HG03439 (cell line): Measurements from ENCODE around the gene CDC14C.

Experiments used
- ATAC-seq: cut with Tn5 transposase; IDR thresholded peaks from one replicate; pipeline ENCODE4 v1.9.1; 2021; ENCODE audit warnings: mild to moderate bottlenecking, moderate library complexity; ENCODE audit not compliant: unreplicated experiment

The CDC14C gene

DNA sequence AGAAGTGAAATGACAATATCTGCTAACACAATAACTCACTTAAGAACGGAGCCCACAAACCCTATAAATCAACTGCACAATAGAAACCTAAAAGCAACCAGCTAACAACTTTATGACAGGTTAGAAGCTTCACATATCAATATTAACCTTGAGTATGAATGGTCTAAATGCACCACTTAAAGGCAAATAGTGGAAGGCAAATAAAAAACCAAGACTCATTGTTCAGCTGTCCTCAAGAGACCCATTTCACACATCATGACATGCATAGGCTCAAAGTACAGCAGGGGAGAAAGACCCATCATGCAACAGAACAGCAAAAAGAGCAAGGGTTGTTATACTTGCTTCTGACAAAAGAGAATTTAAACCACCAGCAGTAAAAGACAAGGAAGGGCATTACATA, 46.8 kb downstream of the CDC14C start:
- no peak for ATAC-seq

GRCh38 chr7:48976253-48976652, 51.9 kb downstream of the CDC14C start:
- ATAC-seq: no peak

DNA sequence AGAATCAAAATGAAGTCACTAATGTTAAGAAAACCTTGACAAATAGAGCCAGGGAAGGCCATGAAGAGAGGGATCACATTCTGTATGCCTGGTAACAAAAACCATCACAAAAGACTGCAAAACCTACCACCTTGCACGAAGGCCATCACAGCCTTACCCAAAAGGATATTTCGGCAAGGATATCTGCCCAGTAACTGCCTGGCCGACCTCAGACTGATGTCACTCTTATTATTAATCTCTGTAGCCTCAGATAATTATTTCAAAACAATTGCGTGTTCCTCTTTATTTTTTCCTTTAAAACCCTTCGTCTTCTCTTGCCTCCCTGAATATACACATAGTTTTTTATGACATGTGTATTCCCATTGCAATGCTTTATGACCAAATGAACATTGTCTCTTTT, 52.5 kb downstream of the CDC14C start:
- no peak for ATAC-seq
